NB4 (cell line): ENCODE data around the gene PERCC1.
A peak's percentile ranks its signal among the peaks of the same experiment; 100 is the strongest.

Source experiments
- DNase-seq: peaks from one replicate; pipeline ENCODE4 v3.0.0; 2010; ENCODE audit warnings: low read depth
- H3K4me3 ChIP-seq: one replicate; pipeline ENCODE4 v1.5.1; 2011; ENCODE audit warnings: mild to moderate bottlenecking, low read depth, low read length, moderate library complexity
- MYC ChIP-seq: IDR thresholded peaks from 2 replicates; pipeline ENCODE4 v1.6.1; 2011; ENCODE audit warnings: low read depth, low read length
- POLR2A ChIP-seq: IDR thresholded peaks from 2 replicates; pipeline ENCODE4 v1.6.1; 2011; ENCODE audit warnings: mild to moderate bottlenecking; ENCODE audit not compliant: insufficient read length; ENCODE audit errors: extremely low read depth
- TF ChIP-seq, protein P1 (sequence below): IDR thresholded peaks from 2 replicates; pipeline ENCODE4 v1.6.1; 2011; ENCODE audit warnings: low read depth, low read length
- TF ChIP-seq, protein P2 (sequence below): IDR thresholded peaks from one replicate; pipeline ENCODE4 v1.5.1; 2012; ENCODE audit warnings: low read depth, low read length

Gene PERCC1

DNA sequence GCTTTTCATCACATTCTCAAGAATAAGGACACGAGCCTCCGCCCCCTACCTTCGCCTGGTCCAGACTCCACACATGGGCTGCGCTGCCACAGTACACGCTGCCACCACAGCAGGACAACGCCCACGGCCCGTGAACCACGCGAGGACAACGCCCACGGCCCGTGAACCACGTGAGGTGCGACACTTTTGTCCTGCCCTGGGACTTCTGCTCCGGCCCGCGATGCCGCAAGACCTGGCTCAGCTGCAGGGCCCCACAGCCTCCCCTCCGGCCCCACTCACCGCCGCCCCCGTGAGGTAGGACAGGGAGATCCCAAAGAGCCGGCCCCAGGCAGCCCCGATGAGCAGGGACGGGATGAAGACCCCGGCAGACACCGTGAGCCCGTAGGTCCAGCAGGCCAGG, 19.3 kb downstream of the PERCC1 start:
- TF ChIP-seq, protein P1, sequence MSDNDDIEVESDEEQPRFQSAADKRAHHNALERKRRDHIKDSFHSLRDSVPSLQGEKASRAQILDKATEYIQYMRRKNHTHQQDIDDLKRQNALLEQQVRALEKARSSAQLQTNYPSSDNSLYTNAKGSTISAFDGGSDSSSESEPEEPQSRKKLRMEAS = no peak
- TF ChIP-seq POLR2A = no peak
- TF ChIP-seq, protein P2, sequence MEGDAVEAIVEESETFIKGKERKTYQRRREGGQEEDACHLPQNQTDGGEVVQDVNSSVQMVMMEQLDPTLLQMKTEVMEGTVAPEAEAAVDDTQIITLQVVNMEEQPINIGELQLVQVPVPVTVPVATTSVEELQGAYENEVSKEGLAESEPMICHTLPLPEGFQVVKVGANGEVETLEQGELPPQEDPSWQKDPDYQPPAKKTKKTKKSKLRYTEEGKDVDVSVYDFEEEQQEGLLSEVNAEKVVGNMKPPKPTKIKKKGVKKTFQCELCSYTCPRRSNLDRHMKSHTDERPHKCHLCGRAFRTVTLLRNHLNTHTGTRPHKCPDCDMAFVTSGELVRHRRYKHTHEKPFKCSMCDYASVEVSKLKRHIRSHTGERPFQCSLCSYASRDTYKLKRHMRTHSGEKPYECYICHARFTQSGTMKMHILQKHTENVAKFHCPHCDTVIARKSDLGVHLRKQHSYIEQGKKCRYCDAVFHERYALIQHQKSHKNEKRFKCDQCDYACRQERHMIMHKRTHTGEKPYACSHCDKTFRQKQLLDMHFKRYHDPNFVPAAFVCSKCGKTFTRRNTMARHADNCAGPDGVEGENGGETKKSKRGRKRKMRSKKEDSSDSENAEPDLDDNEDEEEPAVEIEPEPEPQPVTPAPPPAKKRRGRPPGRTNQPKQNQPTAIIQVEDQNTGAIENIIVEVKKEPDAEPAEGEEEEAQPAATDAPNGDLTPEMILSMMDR = peak; percentile 5
- peak; percentile 35 for DNase-seq
- no peak overlapping the region for H3K4me3 ChIP-seq

GRCh38 chr16:1450841-1451240, 20.0 kb downstream of the PERCC1 start:
- TF ChIP-seq, protein P1 = no peak
- TF ChIP-seq MYC (no peak), POLR2A (no peak)
- TF ChIP-seq, protein P2 = no peak
- no peak for DNase-seq
- H3K4me3 ChIP-seq = no peak overlapping the region

DNA sequence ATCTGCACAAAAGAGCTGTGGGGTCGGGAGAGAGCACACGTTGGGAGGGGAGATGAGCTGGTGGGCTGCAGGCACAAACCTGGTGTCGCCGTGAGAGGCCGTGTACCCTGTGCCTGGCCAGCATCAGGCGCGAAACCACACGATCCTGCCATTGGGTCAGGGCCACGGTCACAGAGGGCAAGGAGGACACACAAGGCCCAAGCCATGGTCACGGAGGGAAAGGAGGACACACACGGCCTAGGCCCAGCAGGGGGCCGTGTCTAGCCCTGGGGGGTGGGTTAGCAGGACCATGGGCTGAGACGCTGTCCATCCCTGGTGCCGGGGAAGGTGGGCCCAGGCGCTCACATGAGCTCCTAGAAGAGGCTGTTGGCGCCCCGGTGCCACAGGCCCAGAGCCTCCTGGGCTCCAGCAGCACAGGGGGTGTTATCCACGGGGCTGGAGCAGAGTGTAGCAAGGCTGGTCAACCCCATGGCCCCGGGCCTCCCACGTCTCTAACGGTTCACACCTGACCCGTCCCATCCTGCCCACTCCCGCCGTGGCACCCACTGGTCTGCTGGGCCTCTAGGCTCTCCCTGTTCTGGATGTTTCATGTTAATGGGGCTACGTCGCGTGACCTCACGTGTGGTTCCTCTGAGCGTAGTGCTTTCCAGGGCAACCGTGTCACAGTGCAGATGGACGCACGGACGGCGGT, 21.0 kb downstream of the PERCC1 start:
- no peak overlapping the region for H3K4me3 ChIP-seq
- DNase-seq = no peak
- TF ChIP-seq POLR2A = no peak
- TF ChIP-seq, protein P1 = no peak
- no peak for TF ChIP-seq MYC
- TF ChIP-seq, protein P2 = no peak

- H3K4me3 ChIP-seq = no peak overlapping the region
- TF ChIP-seq, protein P2 = no peak
- TF ChIP-seq, protein P1 = no peak
- TF ChIP-seq MYC = no peak
- no peak for TF ChIP-seq POLR2A
- DNase-seq = no peak
Observed at GRCh38 chr16:1452530-1452929, 21.7 kb downstream of the PERCC1 start.

- no peak for DNase-seq
- no peak overlapping the region for H3K4me3 ChIP-seq
- TF ChIP-seq, protein P2 = no peak
- TF ChIP-seq, protein P1 = no peak
- TF ChIP-seq POLR2A = no peak
- no peak for TF ChIP-seq MYC
Observed at GRCh38 chr16:1453316-1453715, 22.4 kb downstream of the PERCC1 start.
